ENCODE results near the gene PRUNE2. TPM values are rescaled to one million over a fixed set of nuclear protein-coding genes. Genes with fewer than 3 reads are reported as not detected.

The PRUNE2 gene
- total and polyA plus RNA-seq, 9 of the 15 experiments (the other 6 are each of a cell fraction or from before 2014, with no cell fraction given): 0.05 to 0.45 (median 0.18) TPM; not detected in 1

DNA sequence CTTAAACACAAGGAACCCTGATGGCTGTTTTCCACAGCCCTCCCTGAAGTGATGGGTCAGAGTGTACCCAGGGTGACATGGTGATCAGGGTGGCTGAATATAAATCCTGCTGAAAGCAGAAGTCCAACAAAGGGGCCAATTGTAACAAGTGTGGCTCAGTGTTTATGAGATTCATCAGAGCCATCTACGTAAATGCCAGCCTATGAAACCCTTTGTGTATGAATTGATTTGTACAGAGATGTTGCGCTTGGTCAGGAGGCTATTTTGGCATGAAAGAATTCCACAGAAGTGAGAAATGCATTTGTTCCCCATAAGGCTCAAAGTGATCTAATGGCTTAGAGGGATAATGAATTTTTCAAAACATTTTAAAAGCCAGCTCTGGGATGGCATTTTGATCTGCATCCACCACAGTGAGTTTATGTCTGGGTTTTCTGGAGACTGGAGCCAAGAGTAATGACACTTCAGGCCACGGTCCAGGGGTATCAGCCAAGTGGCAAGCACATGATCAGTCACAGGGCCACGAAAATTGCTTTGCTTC lies 12.4 kb downstream of the PRUNE2 start:
- BruUV-seq (replicated peaks): no TSS peak
- Histone ChIP-seq H3K36me3 (ENCODE audit: control insufficient read depth, insufficient read depth, low read length) (no peaks in the 10 kb centered on the region), H3K9ac (ENCODE audit: insufficient read depth in 1 of 2, low read depth in 2 of 2, low read length in 2 of 2) (no peak overlapping the region), H3K4me3 (no peak overlapping the region), H3K4me2 (ENCODE audit: insufficient read depth, low read length) (no peak overlapping the region), H3K27ac (ENCODE audit: extremely low read depth, low read depth, low read length) (no peak overlapping the region), H3K9me3 (replicated peaks; ENCODE audit: control insufficient read depth, insufficient read depth, low read depth, low read length) (no peaks in the 10 kb centered on the region), H4K20me1 (replicated peaks; ENCODE audit: control insufficient read depth, insufficient read depth, low read length) (no peaks in the 10 kb centered on the region), H2AFZ (ENCODE audit: low read depth, low read length) (no peak overlapping the region), H3K27me3 (ENCODE audit: control insufficient read depth in 2 of 2, insufficient read depth in 2 of 2, low read length in 2 of 2) (no peaks in the 10 kb centered on the region; a peak in 1 of 5 replicates), H3K4me1 (replicated peaks in 1 of 2; ENCODE audit: control insufficient read depth in 2 of 2, insufficient read depth in 2 of 2, low read length in 2 of 2) (no peaks in the 10 kb centered on the region), H3K9me1 (ENCODE audit: control insufficient read depth, insufficient read depth, low read length) (no peaks in the 10 kb centered on the region), H3K79me2 (ENCODE audit: control insufficient read depth, insufficient read depth, low read length) (no peaks in the 10 kb centered on the region)
- FAIRE-seq (no peak), ATAC-seq (no peak), DNase-seq (ENCODE audit: extremely low read depth in 1 of 4, low spot score in 3 of 4) (no peak)
- in situ Hi-C loops (cut with MboI) (no loop called here), intact Hi-C loops (cut with micrococcal nuclease) (no loop called here)
- ChIA-PET POLR2A (no interaction called here), CTCF (ENCODE audit: low intra/inter-chr PET ratio) (no interaction called here)
- 0% methylated on average over 4 of the region's 4 CpGs for WGBS (ENCODE audit: insufficient coverage, low coverage, missing lambda C conversion rate)
- TF ChIP-seq FOSL1 (tag; conservative IDR thresholded peaks at IDR 0.05) (no peak), RFX7 (CRISPR knock-in tag; IDR thresholded peaks at IDR 0.05) (no peak), ZNF134 (CRISPR knock-in tag; conservative IDR thresholded peaks at IDR 0.05) (no peak), MEF2A (IDR thresholded peaks at IDR 0.05; ENCODE audit: control insufficient read depth, low read depth, low read length) (no peak), HDGF (IDR thresholded peaks at IDR 0.05) (no peak), JUN (IDR thresholded peaks at IDR 0.05; ENCODE audit: borderline replicate concordance, low read depth, low read length) (no peak), JUN (CRISPR knock-in tag; IDR thresholded peaks at IDR 0.05; ENCODE audit: borderline replicate concordance) (no peak), EWSR1 (IDR thresholded peaks at IDR 0.05; ENCODE audit: borderline replicate concordance, low read depth, partially characterized antibody) (no peak), RAD51 (IDR thresholded peaks at IDR 0.05; ENCODE audit: borderline replicate concordance, low read depth) (no peak), DMBX1 (CRISPR knock-in tag; IDR thresholded peaks at IDR 0.05; ENCODE audit: borderline replicate concordance) (no peak)
- TF ChIP-seq, protein P1, sequence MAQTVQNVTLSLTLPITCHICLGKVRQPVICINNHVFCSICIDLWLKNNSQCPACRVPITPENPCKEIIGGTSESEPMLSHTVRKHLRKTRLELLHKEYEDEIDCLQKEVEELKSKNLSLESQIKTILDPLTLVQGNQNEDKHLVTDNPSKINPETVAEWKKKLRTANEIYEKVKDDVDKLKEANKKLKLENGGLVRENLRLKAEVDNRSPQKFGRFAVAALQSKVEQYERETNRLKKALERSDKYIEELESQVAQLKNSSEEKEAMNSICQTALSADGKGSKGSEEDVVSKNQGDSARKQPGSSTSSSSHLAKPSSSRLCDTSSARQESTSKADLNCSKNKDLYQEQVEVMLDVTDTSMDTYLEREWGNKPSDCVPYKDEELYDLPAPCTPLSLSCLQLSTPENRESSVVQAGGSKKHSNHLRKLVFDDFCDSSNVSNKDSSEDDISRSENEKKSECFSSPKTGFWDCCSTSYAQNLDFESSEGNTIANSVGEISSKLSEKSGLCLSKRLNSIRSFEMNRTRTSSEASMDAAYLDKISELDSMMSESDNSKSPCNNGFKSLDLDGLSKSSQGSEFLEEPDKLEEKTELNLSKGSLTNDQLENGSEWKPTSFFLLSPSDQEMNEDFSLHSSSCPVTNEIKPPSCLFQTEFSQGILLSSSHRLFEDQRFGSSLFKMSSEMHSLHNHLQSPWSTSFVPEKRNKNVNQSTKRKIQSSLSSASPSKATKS (CRISPR knock-in tag; IDR thresholded peaks at IDR 0.05): no peak
- TF ChIP-seq, protein P2, sequence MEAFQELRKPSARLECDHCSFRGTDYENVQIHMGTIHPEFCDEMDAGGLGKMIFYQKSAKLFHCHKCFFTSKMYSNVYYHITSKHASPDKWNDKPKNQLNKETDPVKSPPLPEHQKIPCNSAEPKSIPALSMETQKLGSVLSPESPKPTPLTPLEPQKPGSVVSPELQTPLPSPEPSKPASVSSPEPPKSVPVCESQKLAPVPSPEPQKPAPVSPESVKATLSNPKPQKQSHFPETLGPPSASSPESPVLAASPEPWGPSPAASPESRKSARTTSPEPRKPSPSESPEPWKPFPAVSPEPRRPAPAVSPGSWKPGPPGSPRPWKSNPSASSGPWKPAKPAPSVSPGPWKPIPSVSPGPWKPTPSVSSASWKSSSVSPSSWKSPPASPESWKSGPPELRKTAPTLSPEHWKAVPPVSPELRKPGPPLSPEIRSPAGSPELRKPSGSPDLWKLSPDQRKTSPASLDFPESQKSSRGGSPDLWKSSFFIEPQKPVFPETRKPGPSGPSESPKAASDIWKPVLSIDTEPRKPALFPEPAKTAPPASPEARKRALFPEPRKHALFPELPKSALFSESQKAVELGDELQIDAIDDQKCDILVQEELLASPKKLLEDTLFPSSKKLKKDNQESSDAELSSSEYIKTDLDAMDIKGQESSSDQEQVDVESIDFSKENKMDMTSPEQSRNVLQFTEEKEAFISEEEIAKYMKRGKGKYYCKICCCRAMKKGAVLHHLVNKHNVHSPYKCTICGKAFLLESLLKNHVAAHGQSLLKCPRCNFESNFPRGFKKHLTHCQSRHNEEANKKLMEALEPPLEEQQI (IDR thresholded peaks at IDR 0.05): no peak
- TF ChIP-seq, protein P3, sequence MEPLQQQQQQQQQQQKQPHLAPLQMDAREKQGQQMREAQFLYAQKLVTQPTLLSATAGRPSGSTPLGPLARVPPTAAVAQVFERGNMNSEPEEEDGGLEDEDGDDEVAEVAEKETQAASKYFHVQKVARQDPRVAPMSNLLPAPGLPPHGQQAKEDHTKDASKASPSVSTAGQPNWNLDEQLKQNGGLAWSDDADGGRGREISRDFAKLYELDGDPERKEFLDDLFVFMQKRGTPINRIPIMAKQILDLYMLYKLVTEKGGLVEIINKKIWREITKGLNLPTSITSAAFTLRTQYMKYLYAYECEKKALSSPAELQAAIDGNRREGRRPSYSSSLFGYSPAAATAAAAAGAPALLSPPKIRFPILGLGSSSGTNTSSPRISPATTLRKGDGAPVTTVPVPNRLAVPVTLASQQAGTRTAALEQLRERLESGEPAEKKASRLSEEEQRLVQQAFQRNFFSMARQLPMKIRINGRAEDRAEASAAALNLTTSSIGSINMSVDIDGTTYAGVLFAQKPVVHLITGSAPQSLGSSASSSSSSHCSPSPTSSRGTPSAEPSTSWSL (CRISPR knock-in tag; IDR thresholded peaks at IDR 0.05; ENCODE audit: borderline replicate concordance): no peak
- TF ChIP-seq, protein P4, sequence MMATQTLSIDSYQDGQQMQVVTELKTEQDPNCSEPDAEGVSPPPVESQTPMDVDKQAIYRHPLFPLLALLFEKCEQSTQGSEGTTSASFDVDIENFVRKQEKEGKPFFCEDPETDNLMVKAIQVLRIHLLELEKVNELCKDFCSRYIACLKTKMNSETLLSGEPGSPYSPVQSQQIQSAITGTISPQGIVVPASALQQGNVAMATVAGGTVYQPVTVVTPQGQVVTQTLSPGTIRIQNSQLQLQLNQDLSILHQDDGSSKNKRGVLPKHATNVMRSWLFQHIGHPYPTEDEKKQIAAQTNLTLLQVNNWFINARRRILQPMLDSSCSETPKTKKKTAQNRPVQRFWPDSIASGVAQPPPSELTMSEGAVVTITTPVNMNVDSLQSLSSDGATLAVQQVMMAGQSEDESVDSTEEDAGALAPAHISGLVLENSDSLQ (IDR thresholded peaks at IDR 0.05): no peak

All from K562 (cell line).